Activated CD8-positive, alpha-beta T cell treated with anti-CD3 and anti-CD28 coated beads for 36 hours (primary cell): Measurements from ENCODE around the gene PTDSS2. TPM values are rescaled to one million over a fixed set of nuclear protein-coding genes. Genes with fewer than 3 reads are reported as not detected.

Experiments used
- ATAC-seq: fragments of 200-7000 bp; cut with Tn5 transposase; one replicate; pipeline ENCODE4 v1.10.0; 2021; ENCODE audit warnings: mild to moderate bottlenecking, moderate library complexity
- CTCF ChIA-PET: fragments of 350-600 bp; sonication (Branson Sonifier 250); formaldehyde crosslinking; loops from one replicate; lab custom pipeline; 2021; ENCODE audit warnings: antibody characterized with exemption; lab: Charles Lee
- POLR2A ChIA-PET: fragments of 350-600 bp; sonication (Branson Sonifier 250); formaldehyde crosslinking; loops from one replicate; lab custom pipeline; 2021; ENCODE audit warnings: antibody characterized with exemption; lab: Charles Lee
- DNase-seq: peaks from one replicate; pipeline ENCODE4 v3.0.0-alpha.2; 2020
- H3K27ac Mint-ChIP-seq: one replicate; pipeline ENCODE4 v1.8.0; 2021; ENCODE audit warnings: mild to moderate bottlenecking, mixed read lengths
- H3K27me3 Mint-ChIP-seq: one replicate; pipeline ENCODE4 v1.8.0; 2021; ENCODE audit warnings: mixed read lengths
- H3K36me3 Mint-ChIP-seq: one replicate; pipeline ENCODE4 v1.8.0; 2021; ENCODE audit warnings: low read depth, mixed read lengths
- H3K4me1 Mint-ChIP-seq: one replicate; pipeline ENCODE4 v1.8.0; 2021; ENCODE audit warnings: low read depth, mixed read lengths
- H3K4me3 Mint-ChIP-seq: one replicate; pipeline ENCODE4 v1.8.0; 2021; ENCODE audit warnings: mild to moderate bottlenecking, moderate library complexity, mixed read lengths
- H3K9me3 Mint-ChIP-seq: one replicate; pipeline ENCODE4 v1.8.0; 2021; ENCODE audit warnings: mixed read lengths
- CTCF ChIP-seq: fragments of 200-600 bp; IDR thresholded peaks from one replicate; pipeline ENCODE4 v1.8.0; 2022; ENCODE audit warnings: antibody characterized with exemption, mild to moderate bottlenecking
- intact Hi-C: fragments of 100-400 bp; cut with micrococcal nuclease; formaldehyde crosslinking; loops from one replicate; pipeline ENCODE4 v1.10.0; 2022
- total RNA-seq, 2 experiments: library from RNA; stranded (reverse); gene quantifications; one replicate each; pipeline ENCODE4 v1.2.3, GENCODE V29; 2021

The PTDSS2 gene
- total RNA-seq, 2 experiments from 2014 or later: 17.4 to 18.0 TPM

- ChIA-PET CTCF (no interaction called here), POLR2A (no interaction called here)
- Mint-ChIP-seq H3K4me3 (no peak overlapping the region), H3K36me3 (peaks cover 14% of the 10 kb centered on the region), H3K27me3 (no peaks in the 10 kb centered on the region), H3K27ac (no peak overlapping the region), H3K4me1 (peaks cover 14% of the 10 kb centered on the region), H3K9me3 (no peaks in the 10 kb centered on the region)
- TF ChIP-seq CTCF: no peak
- intact Hi-C loops: no loop called here
- DNase-seq (no peak), ATAC-seq (no peak)
Observed at GRCh38 chr11:461626-462025, 11.5 kb downstream of the PTDSS2 start.

GRCh38 chr11:462107-462890, 12.2 kb downstream of the PTDSS2 start:
- H3K27ac Mint-ChIP-seq: no peak overlapping the region

GRCh38 chr11:464316-464715, 14.2 kb downstream of the PTDSS2 start:
- ChIA-PET CTCF (interaction anchor here (1.0 kb wide), 1 partner anchor 16 kb away, joined by 3 read pairs; no protein-coding TSS in a partner anchor), POLR2A (no interaction called here)
- H3K27me3 Mint-ChIP-seq: no peaks in the 10 kb centered on the region
- ATAC-seq (no peak), DNase-seq (no peak)
- H3K4me3 Mint-ChIP-seq: no peak overlapping the region
- no peaks in the 10 kb centered on the region for H3K9me3 Mint-ChIP-seq
- H3K4me1 Mint-ChIP-seq: no peaks in the 10 kb centered on the region
- no peak overlapping the region for H3K27ac Mint-ChIP-seq
- intact Hi-C loops: no loop called here
- TF ChIP-seq CTCF: no peak
- peaks cover 2% of the 10 kb centered on the region for H3K36me3 Mint-ChIP-seq

More at GRCh38 chr11:462107-462890, 12.2 kb downstream of the PTDSS2 start:
- Mint-ChIP-seq H3K27me3 (no peaks in the 10 kb centered on the region), H3K4me3 (no peak overlapping the region), H3K36me3 (peaks cover 9% of the 10 kb centered on the region), H3K4me1 (peaks cover 7% of the 10 kb centered on the region), H3K9me3 (no peaks in the 10 kb centered on the region)
- CTCF ChIA-PET: no interaction called here
- POLR2A ChIA-PET: no interaction called here
- DNase-seq: no peak
- intact Hi-C loops: no loop called here
- TF ChIP-seq CTCF: no peak
- ATAC-seq: no peak

- DNase-seq (no peak), ATAC-seq (no peak)
- Mint-ChIP-seq H3K36me3 (peaks cover 2% of the 10 kb centered on the region), H3K4me3 (no peak overlapping the region), H3K4me1 (no peaks in the 10 kb centered on the region), H3K27me3 (no peaks in the 10 kb centered on the region), H3K9me3 (no peaks in the 10 kb centered on the region), H3K27ac (no peak overlapping the region)
- intact Hi-C loops: no loop called here
- CTCF ChIA-PET: interaction anchor here (0.7 kb wide), 1 partner anchor 27 kb away, joined by 3 read pairs; no protein-coding TSS in a partner anchor
- TF ChIP-seq CTCF: no peak
- POLR2A ChIA-PET: no interaction called here
Observed at GRCh38 chr11:465896-466530, 15.9 kb downstream of the PTDSS2 start.

GRCh38 chr11:468036-468435, 18.0 kb downstream of the PTDSS2 start:
- Mint-ChIP-seq H3K9me3 (no peaks in the 10 kb centered on the region), H3K27ac (no peak overlapping the region), H3K4me1 (no peaks in the 10 kb centered on the region), H3K4me3 (no peak overlapping the region), H3K27me3 (no peaks in the 10 kb centered on the region), H3K36me3 (peaks cover 2% of the 10 kb centered on the region)
- intact Hi-C loops: no loop called here
- ChIA-PET POLR2A (no interaction called here), CTCF (no interaction called here)
- TF ChIP-seq CTCF: no peak
- DNase-seq: no peak
- no peak for ATAC-seq
